H1 (cell line): ENCODE measurements around the gene ZFPL1. TPM values are rescaled to one million over a fixed set of nuclear protein-coding genes. Genes with fewer than 3 reads are reported as not detected.

Experiments used
- BRCA1 ChIP-seq: IDR thresholded peaks from 2 replicates; pipeline ENCODE4 v1.6.1; 2012; ENCODE audit warnings: low read depth, low read length, improper control_type of control experiment
- EGR1 ChIP-seq: IDR thresholded peaks from 2 replicates; pipeline ENCODE4 v1.6.1; 2011; ENCODE audit warnings: low read depth, low read length, borderline replicate concordance
- JUND ChIP-seq: IDR thresholded peaks from 2 replicates; pipeline ENCODE4 v1.6.1; 2011; ENCODE audit warnings: mild to moderate bottlenecking, improper control_type of control experiment, low read length
- PHF8 ChIP-seq: fragments of 200-600 bp; sonication (generic); conservative IDR thresholded peaks from 2 replicates; pipeline ENCODE4 v1.7.1; 2012; ENCODE audit warnings: low read depth, mild to moderate bottlenecking, inconsistent platforms, low read length, moderate library complexity
- POU5F1 ChIP-seq: IDR thresholded peaks from 2 replicates; pipeline ENCODE4 v1.6.1; 2011; ENCODE audit warnings: low read depth, mild to moderate bottlenecking, low read length, moderate library complexity
- SIX5 ChIP-seq: IDR thresholded peaks from 2 replicates; pipeline ENCODE4 v1.6.1; 2011; ENCODE audit warnings: mild to moderate bottlenecking, low read depth, low read length
- SRF ChIP-seq: IDR thresholded peaks from 2 replicates; pipeline ENCODE4 v1.6.1; 2011; ENCODE audit warnings: mild to moderate bottlenecking, low read depth, low read length, moderate library complexity
- TBP ChIP-seq: IDR thresholded peaks from 2 replicates; pipeline ENCODE4 v1.6.1; 2011; ENCODE audit warnings: low read depth, low read length, improper control_type of control experiment
- polyA plus RNA-seq, 7 experiments: library from polyadenylated mRNA; depleted of rRNA in 3 of 7; stranded (reverse) in 5 of 7; unstranded in 2 of 7; fragments of >200 nt in 5 of 7; fragments of 200-250 nt in 2 of 7; gene quantifications; 1 replicate in 5 of 7; 2 replicates in 1 of 7; 4 replicates in 1 of 7; pipeline versions ENCODE4 v1.2.1 to v1.2.3, GENCODE V29; 2011 to 2013; ENCODE audit warnings: missing spikeins in 2 of 7, mixed read lengths in 2 of 7
- total RNA-seq: library from RNA; stranded (reverse); fragmentation: NEBNext Ultra II Directional; extraction: Animal tissue kit (Norgen Biotek cat#: 25700); gene quantifications from 2 replicates; pipeline ENCODE4 v1.2.1, GENCODE V29; 2021
- TF ChIP-seq, protein P1 (sequence below): fragments of 300-600 bp; sonication (generic); IDR thresholded peaks from 2 replicates; pipeline ENCODE4 v1.7.1; 2012; ENCODE audit warnings: low read length, moderate library complexity, mild to moderate bottlenecking, inconsistent platforms; ENCODE audit not compliant: insufficient replicate concordance

The ZFPL1 gene
- total and polyA plus RNA-seq, 2 of the 8 experiments (the other 6 are each of a cell fraction or from before 2014, with no cell fraction given): 21.5 to 76.8 TPM

DNA sequence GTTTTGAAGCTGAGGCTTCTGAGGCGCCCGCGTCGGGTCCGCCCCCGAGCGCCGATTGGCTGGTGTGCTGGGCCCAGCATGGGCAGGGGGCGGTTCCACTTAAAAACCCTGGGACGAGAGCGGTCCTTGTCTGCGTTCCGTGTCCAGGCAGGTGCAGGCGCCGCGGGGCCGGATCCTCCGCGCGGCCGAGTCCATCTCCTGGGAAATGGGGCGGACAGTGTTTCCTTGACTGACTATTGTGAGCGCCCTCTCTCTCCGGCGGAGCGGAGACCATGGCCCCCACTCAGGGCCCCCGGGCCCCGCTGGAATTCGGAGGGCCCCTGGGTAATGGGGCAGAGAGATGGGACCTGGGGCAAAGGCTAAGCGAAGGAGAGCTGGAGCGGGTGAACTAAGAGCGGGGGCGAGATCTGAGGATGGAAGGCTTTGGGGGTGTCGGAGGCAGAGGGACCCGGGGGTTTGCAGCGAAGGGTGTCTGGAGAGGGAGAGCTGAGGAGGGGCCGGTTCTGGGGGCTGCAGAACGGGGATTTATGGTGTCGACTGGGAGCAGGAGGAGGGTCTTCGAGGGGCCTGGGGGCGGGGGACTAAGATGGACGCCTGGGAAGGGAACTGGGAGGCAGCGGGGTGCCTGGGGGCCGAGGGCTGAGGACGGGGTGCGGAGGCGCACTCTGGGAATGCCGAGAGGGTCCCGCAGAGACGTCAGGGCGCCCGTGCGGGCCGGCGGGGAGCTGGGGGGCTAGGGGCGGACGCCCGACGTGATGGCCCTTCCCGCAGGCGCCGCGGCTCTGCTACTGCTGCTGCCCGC, 27.9 kb downstream of the ZFPL1 start, which contains the start of gene TM7SF2 (continued):
- TF ChIP-seq, protein P1, sequence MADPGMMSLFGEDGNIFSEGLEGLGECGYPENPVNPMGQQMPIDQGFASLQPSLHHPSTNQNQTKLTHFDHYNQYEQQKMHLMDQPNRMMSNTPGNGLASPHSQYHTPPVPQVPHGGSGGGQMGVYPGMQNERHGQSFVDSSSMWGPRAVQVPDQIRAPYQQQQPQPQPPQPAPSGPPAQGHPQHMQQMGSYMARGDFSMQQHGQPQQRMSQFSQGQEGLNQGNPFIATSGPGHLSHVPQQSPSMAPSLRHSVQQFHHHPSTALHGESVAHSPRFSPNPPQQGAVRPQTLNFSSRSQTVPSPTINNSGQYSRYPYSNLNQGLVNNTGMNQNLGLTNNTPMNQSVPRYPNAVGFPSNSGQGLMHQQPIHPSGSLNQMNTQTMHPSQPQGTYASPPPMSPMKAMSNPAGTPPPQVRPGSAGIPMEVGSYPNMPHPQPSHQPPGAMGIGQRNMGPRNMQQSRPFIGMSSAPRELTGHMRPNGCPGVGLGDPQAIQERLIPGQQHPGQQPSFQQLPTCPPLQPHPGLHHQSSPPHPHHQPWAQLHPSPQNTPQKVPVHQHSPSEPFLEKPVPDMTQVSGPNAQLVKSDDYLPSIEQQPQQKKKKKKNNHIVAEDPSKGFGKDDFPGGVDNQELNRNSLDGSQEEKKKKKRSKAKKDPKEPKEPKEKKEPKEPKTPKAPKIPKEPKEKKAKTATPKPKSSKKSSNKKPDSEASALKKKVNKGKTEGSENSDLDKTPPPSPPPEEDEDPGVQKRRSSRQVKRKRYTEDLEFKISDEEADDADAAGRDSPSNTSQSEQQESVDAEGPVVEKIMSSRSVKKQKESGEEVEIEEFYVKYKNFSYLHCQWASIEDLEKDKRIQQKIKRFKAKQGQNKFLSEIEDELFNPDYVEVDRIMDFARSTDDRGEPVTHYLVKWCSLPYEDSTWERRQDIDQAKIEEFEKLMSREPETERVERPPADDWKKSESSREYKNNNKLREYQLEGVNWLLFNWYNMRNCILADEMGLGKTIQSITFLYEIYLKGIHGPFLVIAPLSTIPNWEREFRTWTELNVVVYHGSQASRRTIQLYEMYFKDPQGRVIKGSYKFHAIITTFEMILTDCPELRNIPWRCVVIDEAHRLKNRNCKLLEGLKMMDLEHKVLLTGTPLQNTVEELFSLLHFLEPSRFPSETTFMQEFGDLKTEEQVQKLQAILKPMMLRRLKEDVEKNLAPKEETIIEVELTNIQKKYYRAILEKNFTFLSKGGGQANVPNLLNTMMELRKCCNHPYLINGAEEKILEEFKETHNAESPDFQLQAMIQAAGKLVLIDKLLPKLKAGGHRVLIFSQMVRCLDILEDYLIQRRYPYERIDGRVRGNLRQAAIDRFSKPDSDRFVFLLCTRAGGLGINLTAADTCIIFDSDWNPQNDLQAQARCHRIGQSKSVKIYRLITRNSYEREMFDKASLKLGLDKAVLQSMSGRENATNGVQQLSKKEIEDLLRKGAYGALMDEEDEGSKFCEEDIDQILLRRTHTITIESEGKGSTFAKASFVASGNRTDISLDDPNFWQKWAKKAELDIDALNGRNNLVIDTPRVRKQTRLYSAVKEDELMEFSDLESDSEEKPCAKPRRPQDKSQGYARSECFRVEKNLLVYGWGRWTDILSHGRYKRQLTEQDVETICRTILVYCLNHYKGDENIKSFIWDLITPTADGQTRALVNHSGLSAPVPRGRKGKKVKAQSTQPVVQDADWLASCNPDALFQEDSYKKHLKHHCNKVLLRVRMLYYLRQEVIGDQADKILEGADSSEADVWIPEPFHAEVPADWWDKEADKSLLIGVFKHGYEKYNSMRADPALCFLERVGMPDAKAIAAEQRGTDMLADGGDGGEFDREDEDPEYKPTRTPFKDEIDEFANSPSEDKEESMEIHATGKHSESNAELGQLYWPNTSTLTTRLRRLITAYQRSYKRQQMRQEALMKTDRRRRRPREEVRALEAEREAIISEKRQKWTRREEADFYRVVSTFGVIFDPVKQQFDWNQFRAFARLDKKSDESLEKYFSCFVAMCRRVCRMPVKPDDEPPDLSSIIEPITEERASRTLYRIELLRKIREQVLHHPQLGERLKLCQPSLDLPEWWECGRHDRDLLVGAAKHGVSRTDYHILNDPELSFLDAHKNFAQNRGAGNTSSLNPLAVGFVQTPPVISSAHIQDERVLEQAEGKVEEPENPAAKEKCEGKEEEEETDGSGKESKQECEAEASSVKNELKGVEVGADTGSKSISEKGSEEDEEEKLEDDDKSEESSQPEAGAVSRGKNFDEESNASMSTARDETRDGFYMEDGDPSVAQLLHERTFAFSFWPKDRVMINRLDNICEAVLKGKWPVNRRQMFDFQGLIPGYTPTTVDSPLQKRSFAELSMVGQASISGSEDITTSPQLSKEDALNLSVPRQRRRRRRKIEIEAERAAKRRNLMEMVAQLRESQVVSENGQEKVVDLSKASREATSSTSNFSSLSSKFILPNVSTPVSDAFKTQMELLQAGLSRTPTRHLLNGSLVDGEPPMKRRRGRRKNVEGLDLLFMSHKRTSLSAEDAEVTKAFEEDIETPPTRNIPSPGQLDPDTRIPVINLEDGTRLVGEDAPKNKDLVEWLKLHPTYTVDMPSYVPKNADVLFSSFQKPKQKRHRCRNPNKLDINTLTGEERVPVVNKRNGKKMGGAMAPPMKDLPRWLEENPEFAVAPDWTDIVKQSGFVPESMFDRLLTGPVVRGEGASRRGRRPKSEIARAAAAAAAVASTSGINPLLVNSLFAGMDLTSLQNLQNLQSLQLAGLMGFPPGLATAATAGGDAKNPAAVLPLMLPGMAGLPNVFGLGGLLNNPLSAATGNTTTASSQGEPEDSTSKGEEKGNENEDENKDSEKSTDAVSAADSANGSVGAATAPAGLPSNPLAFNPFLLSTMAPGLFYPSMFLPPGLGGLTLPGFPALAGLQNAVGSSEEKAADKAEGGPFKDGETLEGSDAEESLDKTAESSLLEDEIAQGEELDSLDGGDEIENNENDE: no peak
- TF ChIP-seq BRCA1 (no peak), POU5F1 (no peak), TBP (peak; percentile 95), PHF8 (peak; percentile 71), JUND (no peak), EGR1 (0 out of 2 replicates have a peak, but pooled peaks have one; percentile 3), SRF (no peak), SIX5 (no peak)
